Peyer's patch (tissue), 4 donors: ENCODE measurements around the gene OR6K3.

Experiments used
- POLR2A ChIP-seq, 2 donors: fragments of 450-650 bp; IDR thresholded peaks; one replicate each; pipeline ENCODE4 v1.5.1; 2017; ENCODE audit warnings: antibody characterized with exemption in 2 of 2, mild to moderate bottlenecking in 2 of 2, moderate library complexity in 2 of 2
- TF ChIP-seq, protein P1 (sequence below), 6 experiments: fragments of 450-650 bp in 4 of 6; fragments of 200-600 bp in 2 of 6; sonication (generic) in 1 of 6; IDR thresholded peaks; one replicate each; pipeline ENCODE4 v1.5.1; 2017 to 2019; ENCODE audit warnings: antibody characterized with exemption in 6 of 6, mild to moderate bottlenecking in 3 of 6, moderate library complexity in 1 of 6

DNA sequence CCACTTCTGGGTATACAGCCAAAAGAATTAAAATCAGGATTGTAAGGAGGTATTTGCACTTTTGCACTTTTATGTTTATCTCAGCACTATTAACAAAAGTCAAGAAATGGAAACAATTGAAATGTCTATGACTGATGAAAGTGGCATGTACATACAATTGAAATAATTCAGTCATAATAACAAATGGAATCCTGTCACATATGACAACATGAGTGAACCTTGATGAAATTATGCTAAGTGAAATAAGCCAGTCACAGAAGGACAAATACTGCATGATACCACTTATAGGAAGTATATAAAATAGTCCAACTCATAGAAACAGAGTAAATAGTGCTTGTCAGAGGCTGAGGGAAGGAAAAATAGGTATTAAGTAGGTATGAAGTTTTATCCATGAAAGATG, 30.6 kb downstream of the OR6K3 start:
- TF ChIP-seq, protein P1, sequence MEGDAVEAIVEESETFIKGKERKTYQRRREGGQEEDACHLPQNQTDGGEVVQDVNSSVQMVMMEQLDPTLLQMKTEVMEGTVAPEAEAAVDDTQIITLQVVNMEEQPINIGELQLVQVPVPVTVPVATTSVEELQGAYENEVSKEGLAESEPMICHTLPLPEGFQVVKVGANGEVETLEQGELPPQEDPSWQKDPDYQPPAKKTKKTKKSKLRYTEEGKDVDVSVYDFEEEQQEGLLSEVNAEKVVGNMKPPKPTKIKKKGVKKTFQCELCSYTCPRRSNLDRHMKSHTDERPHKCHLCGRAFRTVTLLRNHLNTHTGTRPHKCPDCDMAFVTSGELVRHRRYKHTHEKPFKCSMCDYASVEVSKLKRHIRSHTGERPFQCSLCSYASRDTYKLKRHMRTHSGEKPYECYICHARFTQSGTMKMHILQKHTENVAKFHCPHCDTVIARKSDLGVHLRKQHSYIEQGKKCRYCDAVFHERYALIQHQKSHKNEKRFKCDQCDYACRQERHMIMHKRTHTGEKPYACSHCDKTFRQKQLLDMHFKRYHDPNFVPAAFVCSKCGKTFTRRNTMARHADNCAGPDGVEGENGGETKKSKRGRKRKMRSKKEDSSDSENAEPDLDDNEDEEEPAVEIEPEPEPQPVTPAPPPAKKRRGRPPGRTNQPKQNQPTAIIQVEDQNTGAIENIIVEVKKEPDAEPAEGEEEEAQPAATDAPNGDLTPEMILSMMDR (IDR thresholded peaks at IDR 0.05), result no peak
- no peak for TF ChIP-seq POLR2A (IDR thresholded peaks at IDR 0.05)
